ENCODE data around the gene RGS3.

The RGS3 gene

GRCh38 chr9:113425072-113425471, 38.5 kb upstream of the RGS3 start:
- H3K9ac ChIP-seq (ENCODE audit: low read length) = no peak overlapping the region
- H3K18ac ChIP-seq (ENCODE audit: low read depth in 1 of 2, low read length in 2 of 2) = peak overlapping the region in 1 of 2 experiments; percentile 70
- H3K23ac ChIP-seq (ENCODE audit: low read length in 2 of 2) = no peak overlapping the region
- peak overlapping the region; percentile 34 for H4K91ac ChIP-seq (ENCODE audit: low read length)
- H3K4me2 ChIP-seq (ENCODE audit: low read length, poor library complexity, severe bottlenecking) = no peak overlapping the region
- H3K9me3 ChIP-seq (ENCODE audit: control insufficient read depth, low read length) = no peaks in the 10 kb centered on the region
- no peaks in the 10 kb centered on the region for H3K4me1 ChIP-seq (ENCODE audit: control insufficient read depth, insufficient read depth, low read depth, low read length)
- no peak overlapping the region for H3K4me3 ChIP-seq (ENCODE audit: insufficient read depth in 1 of 2, low read depth in 1 of 2, low read length in 2 of 2)
- 79% methylated on average over 2 of the region's 2 CpGs for WGBS
- H2AK5ac ChIP-seq (ENCODE audit: low read length, severe bottlenecking) = no peak overlapping the region
- no peak overlapping the region for H2BK5ac ChIP-seq (ENCODE audit: low read depth, low read length, poor library complexity, severe bottlenecking)
- DNase-seq = no peak
- H2BK12ac ChIP-seq (ENCODE audit: low read length in 2 of 2) = no peak overlapping the region
- no peak overlapping the region for H3K27ac ChIP-seq (ENCODE audit: low read length, poor library complexity, severe bottlenecking)
- H3K79me1 ChIP-seq (replicated peaks; ENCODE audit: low read length, poor library complexity, severe bottlenecking) = no peaks in the 10 kb centered on the region
- no peaks in the 10 kb centered on the region for H3K36me3 ChIP-seq (ENCODE audit: control insufficient read depth in 1 of 2, insufficient read depth in 2 of 2, low read depth in 1 of 2, low read length in 2 of 2)
- H2AFZ ChIP-seq (ENCODE audit: low read depth, low read length) = no peak overlapping the region
- no peak overlapping the region for H2BK15ac ChIP-seq (ENCODE audit: low read depth, poor library complexity, severe bottlenecking)
- H3K14ac ChIP-seq (ENCODE audit: low read length in 2 of 2) = no peak overlapping the region
- no peak overlapping the region for H2BK120ac ChIP-seq (ENCODE audit: low read depth, low read length)
- no peak overlapping the region for H4K8ac ChIP-seq (ENCODE audit: low read length)
- H3K4ac ChIP-seq (ENCODE audit: low read depth in 1 of 2, low read length in 2 of 2) = no peak overlapping the region
- H3K27me3 ChIP-seq (ENCODE audit: control insufficient read depth in 1 of 2, insufficient read depth in 1 of 2, low read length in 2 of 2) = peaks cover 5 to 7% of the 10 kb centered on the region in 2 experiments

- peaks cover 5 to 7% of the 10 kb centered on the region in 2 experiments for H3K27me3 ChIP-seq (ENCODE audit: control insufficient read depth in 1 of 2, insufficient read depth in 1 of 2, low read length in 2 of 2)
- H3K4me2 ChIP-seq (ENCODE audit: low read length, poor library complexity, severe bottlenecking) = no peak overlapping the region
- no peak overlapping the region for H3K14ac ChIP-seq (ENCODE audit: low read length in 2 of 2)
- H3K9ac ChIP-seq (ENCODE audit: low read length) = no peak overlapping the region
- whole genome bisulfite sequencing = no CpG with 5 or more reads among the region's 1 CpG
- no peaks in the 10 kb centered on the region for H3K9me3 ChIP-seq (ENCODE audit: control insufficient read depth, low read length)
- no peak overlapping the region for H3K18ac ChIP-seq (ENCODE audit: low read depth in 1 of 2, low read length in 2 of 2)
- H2BK15ac ChIP-seq (ENCODE audit: low read depth, poor library complexity, severe bottlenecking) = no peak overlapping the region
- no peak overlapping the region for H2AK5ac ChIP-seq (ENCODE audit: low read length, severe bottlenecking)
- H4K8ac ChIP-seq (ENCODE audit: low read length) = no peak overlapping the region
- H2BK12ac ChIP-seq (ENCODE audit: low read length in 2 of 2) = no peak overlapping the region
- DNase-seq = no peak
- H3K36me3 ChIP-seq (ENCODE audit: control insufficient read depth in 1 of 2, insufficient read depth in 2 of 2, low read depth in 1 of 2, low read length in 2 of 2) = no peaks in the 10 kb centered on the region
- H2BK120ac ChIP-seq (ENCODE audit: low read depth, low read length) = no peak overlapping the region
- no peak overlapping the region for H2BK5ac ChIP-seq (ENCODE audit: low read depth, low read length, poor library complexity, severe bottlenecking)
- H3K4ac ChIP-seq (ENCODE audit: low read depth in 1 of 2, low read length in 2 of 2) = no peak overlapping the region
- no peak overlapping the region for H2AFZ ChIP-seq (ENCODE audit: low read depth, low read length)
- no peaks in the 10 kb centered on the region for H3K79me1 ChIP-seq (replicated peaks; ENCODE audit: low read length, poor library complexity, severe bottlenecking)
- no peak overlapping the region for H3K27ac ChIP-seq (ENCODE audit: low read length, poor library complexity, severe bottlenecking)
- H3K4me3 ChIP-seq (ENCODE audit: insufficient read depth in 1 of 2, low read depth in 1 of 2, low read length in 2 of 2) = no peak overlapping the region
- no peak overlapping the region for H3K23ac ChIP-seq (ENCODE audit: low read length in 2 of 2)
- H4K91ac ChIP-seq (ENCODE audit: low read length) = no peak overlapping the region
- no peaks in the 10 kb centered on the region for H3K4me1 ChIP-seq (ENCODE audit: control insufficient read depth, insufficient read depth, low read depth, low read length)
Observed at GRCh38 chr9:113426701-113427100, 36.8 kb upstream of the RGS3 start.

GRCh38 chr9:113427629-113428028, 35.9 kb upstream of the RGS3 start:
- Histone ChIP-seq H2BK12ac (ENCODE audit: low read length in 2 of 2) (no peak overlapping the region), H3K9ac (ENCODE audit: low read length) (no peak overlapping the region)

GRCh38 chr9:113428062-113428615, 35.4 kb upstream of the RGS3 start:
- Histone ChIP-seq H3K4me1 (ENCODE audit: control insufficient read depth, insufficient read depth, low read depth, low read length) (no peaks in the 10 kb centered on the region), H3K4me2 (ENCODE audit: low read length, poor library complexity, severe bottlenecking) (no peak overlapping the region), H2BK5ac (ENCODE audit: low read depth, low read length, poor library complexity, severe bottlenecking) (no peak overlapping the region), H3K27ac (ENCODE audit: low read length, poor library complexity, severe bottlenecking) (no peak overlapping the region), H3K18ac (ENCODE audit: low read depth in 1 of 2, low read length in 2 of 2) (no peak overlapping the region), H3K36me3 (ENCODE audit: control insufficient read depth in 1 of 2, insufficient read depth in 2 of 2, low read depth in 1 of 2, low read length in 2 of 2) (no peaks in the 10 kb centered on the region), H2AFZ (ENCODE audit: low read depth, low read length) (no peak overlapping the region), H3K27me3 (ENCODE audit: control insufficient read depth in 1 of 2, insufficient read depth in 1 of 2, low read length in 2 of 2) (peaks cover 5 to 7% of the 10 kb centered on the region in 2 experiments), H4K91ac (ENCODE audit: low read length) (no peak overlapping the region), H3K4ac (ENCODE audit: low read depth in 1 of 2, low read length in 2 of 2) (no peak overlapping the region), H2BK12ac (ENCODE audit: low read length in 2 of 2) (no peak overlapping the region), H3K14ac (ENCODE audit: low read length in 2 of 2) (no peak overlapping the region), H3K79me1 (replicated peaks; ENCODE audit: low read length, poor library complexity, severe bottlenecking) (no peaks in the 10 kb centered on the region), H2AK5ac (ENCODE audit: low read length, severe bottlenecking) (no peak overlapping the region), H3K9ac (ENCODE audit: low read length) (no peak overlapping the region), H2BK15ac (ENCODE audit: low read depth, poor library complexity, severe bottlenecking) (no peak overlapping the region), H2BK120ac (ENCODE audit: low read depth, low read length) (no peak overlapping the region), H3K4me3 (ENCODE audit: insufficient read depth in 1 of 2, low read depth in 1 of 2, low read length in 2 of 2) (no peak overlapping the region), H3K9me3 (ENCODE audit: control insufficient read depth, low read length) (no peaks in the 10 kb centered on the region), H4K8ac (ENCODE audit: low read length) (no peak overlapping the region), H3K23ac (ENCODE audit: low read length in 2 of 2) (no peak overlapping the region)
- 100% methylated on average over 1 of the region's 1 CpG for WGBS
- no peak for DNase-seq

More at GRCh38 chr9:113427629-113428028, 35.9 kb upstream of the RGS3 start:
- Histone ChIP-seq H3K27me3 (ENCODE audit: control insufficient read depth in 1 of 2, insufficient read depth in 1 of 2, low read length in 2 of 2) (peaks cover 5 to 7% of the 10 kb centered on the region in 2 experiments), H2BK15ac (ENCODE audit: low read depth, poor library complexity, severe bottlenecking) (no peak overlapping the region), H3K23ac (ENCODE audit: low read length in 2 of 2) (no peak overlapping the region), H3K4me3 (ENCODE audit: insufficient read depth in 1 of 2, low read depth in 1 of 2, low read length in 2 of 2) (no peak overlapping the region), H2BK120ac (ENCODE audit: low read depth, low read length) (no peak overlapping the region), H3K36me3 (ENCODE audit: control insufficient read depth in 1 of 2, insufficient read depth in 2 of 2, low read depth in 1 of 2, low read length in 2 of 2) (no peaks in the 10 kb centered on the region), H3K18ac (ENCODE audit: low read depth in 1 of 2, low read length in 2 of 2) (no peak overlapping the region), H3K14ac (ENCODE audit: low read length in 2 of 2) (no peak overlapping the region), H2BK5ac (ENCODE audit: low read depth, low read length, poor library complexity, severe bottlenecking) (no peak overlapping the region), H4K91ac (ENCODE audit: low read length) (no peak overlapping the region), H3K79me1 (replicated peaks; ENCODE audit: low read length, poor library complexity, severe bottlenecking) (no peaks in the 10 kb centered on the region), H4K8ac (ENCODE audit: low read length) (no peak overlapping the region), H3K4me2 (ENCODE audit: low read length, poor library complexity, severe bottlenecking) (no peak overlapping the region), H3K4ac (ENCODE audit: low read depth in 1 of 2, low read length in 2 of 2) (no peak overlapping the region), H2AFZ (ENCODE audit: low read depth, low read length) (no peak overlapping the region), H3K9me3 (ENCODE audit: control insufficient read depth, low read length) (no peaks in the 10 kb centered on the region), H3K4me1 (ENCODE audit: control insufficient read depth, insufficient read depth, low read depth, low read length) (no peaks in the 10 kb centered on the region), H3K27ac (ENCODE audit: low read length, poor library complexity, severe bottlenecking) (no peak overlapping the region), H2AK5ac (ENCODE audit: low read length, severe bottlenecking) (no peak overlapping the region)
- 68% methylated on average over 1 of the region's 2 CpGs for WGBS
- DNase-seq = peak; percentile 78

All from mesenchymal stem cell (in vitro differentiated cells and primary cell).